Renal cortex interstitium (tissue), 11 donors: ENCODE measurements around the gene FGF14. TPM values are rescaled to one million over a fixed set of nuclear protein-coding genes. Genes with fewer than 3 reads are reported as not detected.
"Not testable (repeated sequence)": the region's sequence is repeated elsewhere in the genome, so short reads cannot be mapped to it uniquely, and the experiment has no call there.

Experiments
- DNase-seq, 11 donors: peaks; one replicate each; pipeline ENCODE4 v3.0.0-alpha.2; 2013; ENCODE audit warnings: low read depth in 9 of 11, low spot score in 4 of 11; ENCODE audit errors: extremely low read depth in 1 of 11
- polyA plus RNA-seq, 3 donors: library from polyadenylated mRNA; unstranded; fragments of 120-200 nt; gene quantifications; one replicate each; pipeline ENCODE4 v1.2.1, GENCODE V29; 2013; ENCODE audit not compliant: insufficient read length in 3 of 3

FGF14 gene
- polyA plus RNA-seq, 3 donors, result 0.56 to 1.1 (median 0.86) TPM

DNA sequence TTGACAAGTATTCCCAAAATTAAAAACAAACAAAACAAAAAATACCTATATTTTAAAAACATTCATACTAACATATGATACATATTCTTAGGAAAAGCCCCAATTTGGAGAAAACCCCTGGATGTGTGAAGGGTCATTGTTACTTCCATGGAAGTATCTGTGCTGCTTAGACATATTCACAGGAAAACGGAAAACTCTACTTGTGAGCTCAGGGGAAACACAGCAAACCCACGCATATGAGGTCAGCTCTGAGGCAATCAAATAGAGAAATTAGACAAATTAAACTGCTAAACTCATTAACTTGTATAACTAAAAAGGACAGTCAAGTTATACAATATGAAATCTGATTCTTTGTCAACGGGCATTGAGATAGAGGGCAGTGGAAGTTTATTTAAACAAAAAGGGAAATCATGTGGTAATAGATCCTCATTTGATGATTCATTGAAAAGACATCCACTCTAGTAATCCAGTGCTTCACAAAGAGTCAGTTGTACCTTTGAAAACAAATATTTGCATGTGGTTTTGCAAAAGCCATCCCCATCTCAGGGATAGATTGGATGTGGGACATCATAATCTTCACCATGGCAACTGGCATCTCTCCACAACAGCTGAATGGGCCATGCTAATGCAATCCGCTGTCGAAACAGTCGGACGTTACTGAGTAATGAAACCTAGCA, 526.0 kb downstream of the FGF14 start:
- no peak for DNase-seq

GRCh38 chr13:101875091-101875490, 526.8 kb downstream of the FGF14 start:
- no peak for DNase-seq

DNA sequence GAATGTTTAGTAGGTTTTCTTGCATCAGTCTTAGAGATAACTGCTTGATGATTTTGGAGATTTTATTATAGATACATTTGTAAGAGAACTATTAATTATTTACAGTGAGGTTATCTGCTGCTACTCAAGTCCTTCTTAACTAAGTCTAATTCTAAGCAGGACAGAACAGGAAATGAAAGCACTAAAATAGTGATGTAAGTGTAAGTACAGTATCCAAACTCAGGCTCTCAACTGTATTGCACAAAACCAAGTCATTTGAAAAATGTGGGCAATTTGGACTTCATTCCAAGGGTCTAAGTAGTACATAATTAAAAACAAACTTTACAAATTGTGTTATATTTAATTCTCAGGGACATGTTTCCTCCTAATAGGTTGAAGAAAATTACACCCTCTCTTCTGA, 532.3 kb downstream of the FGF14 start:
- DNase-seq, result no peak

- no peak for DNase-seq
These were observed 533.0 kb downstream of the FGF14 start for GRCh38 chr13:101868585-101869469.

GRCh38 chr13:101866889-101867581, 534.8 kb downstream of the FGF14 start:
- DNase-seq, result no peak

- no peak for DNase-seq
These were observed 543.0 kb downstream of the FGF14 start for GRCh38 chr13:101858860-101859259.

- DNase-seq, result no peak
These were observed 555.1 kb downstream of the FGF14 start for GRCh38 chr13:101846701-101847100.

DNA sequence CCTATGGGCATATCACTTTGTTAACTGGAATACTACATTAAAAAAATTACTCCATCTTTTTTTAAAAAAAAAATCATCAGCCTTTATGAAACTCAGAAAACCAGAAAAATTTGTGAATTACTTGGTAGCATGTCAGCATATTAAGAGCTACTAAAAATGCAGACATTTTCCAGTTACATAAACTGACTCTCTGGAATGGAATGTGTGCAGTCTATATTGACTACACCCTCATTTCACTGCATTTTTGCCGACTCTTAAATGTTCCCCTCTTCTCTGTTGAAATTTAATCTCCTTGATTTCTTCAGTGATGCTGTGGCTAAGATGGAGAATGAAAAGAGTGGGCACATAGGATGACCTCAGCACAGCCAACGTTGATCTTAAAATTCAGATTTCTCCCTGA, 555.6 kb downstream of the FGF14 start:
- DNase-seq, result no peak

- no peak for DNase-seq
These were observed 556.4 kb downstream of the FGF14 start for GRCh38 chr13:101845245-101846020.

DNA sequence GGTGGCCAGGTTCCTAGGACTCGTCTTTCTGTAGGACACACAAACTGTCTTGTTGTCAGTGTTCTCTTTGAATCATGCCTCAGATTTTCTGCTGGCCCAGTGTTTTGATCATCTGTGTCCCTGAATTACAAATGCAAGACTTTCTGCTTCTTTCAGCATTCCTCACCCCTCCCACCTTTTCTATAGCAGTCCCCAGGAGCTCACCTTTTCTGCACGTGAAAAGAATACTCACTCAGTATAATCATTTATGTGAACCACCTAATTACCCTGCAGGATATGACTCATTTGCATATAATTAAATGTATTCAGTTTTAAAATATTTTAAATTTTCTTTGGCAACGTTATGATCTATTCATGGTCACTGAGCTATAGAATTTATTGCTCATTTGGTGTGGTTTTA, 560.1 kb downstream of the FGF14 start:
- DNase-seq, result no peak

- peak in 5 of 11 donors; percentile 3 to 13 (median 7) for DNase-seq
These were observed 563.5 kb downstream of the FGF14 start for GRCh38 chr13:101838323-101838722.

DNA sequence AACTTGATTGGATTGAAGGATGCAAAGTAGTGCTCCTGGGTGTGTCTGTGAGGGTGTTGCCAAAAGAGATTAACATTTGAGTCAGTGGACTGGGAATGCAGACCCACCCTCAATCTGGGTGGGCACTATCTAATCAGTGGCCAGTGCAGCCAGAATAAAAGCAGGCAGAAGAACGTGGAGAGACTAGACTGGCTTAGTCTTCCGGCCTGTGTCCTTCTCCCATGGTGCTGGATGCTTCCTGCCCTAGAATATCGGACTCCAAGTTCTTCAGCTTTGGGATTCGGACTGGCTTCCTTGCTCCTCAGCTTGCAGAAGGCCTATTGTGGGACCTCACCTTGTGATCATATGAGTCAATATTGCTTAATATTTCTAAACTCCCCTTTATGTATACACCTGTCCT, 564.1 kb downstream of the FGF14 start:
- DNase-seq, result not testable (repeated sequence)

DNA sequence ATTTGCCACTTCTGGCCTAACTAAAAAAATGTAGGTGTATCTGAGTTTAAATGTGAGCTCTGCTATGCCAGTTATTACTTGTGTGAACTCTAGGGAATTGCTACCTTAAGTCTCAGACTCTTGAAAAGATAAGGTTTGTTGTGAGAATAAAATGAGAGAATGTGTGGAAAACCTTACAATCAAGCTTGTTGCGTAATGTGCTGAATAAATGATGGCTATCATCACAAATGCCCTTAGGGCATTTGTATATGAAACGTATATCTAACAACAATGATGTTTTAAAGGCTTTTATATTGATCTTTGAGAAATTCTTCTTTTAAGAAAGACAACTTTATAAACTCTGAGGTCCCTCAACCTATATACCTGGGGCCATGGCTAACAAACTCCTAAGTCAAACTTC, 564.6 kb downstream of the FGF14 start:
- DNase-seq, result no peak

DNA sequence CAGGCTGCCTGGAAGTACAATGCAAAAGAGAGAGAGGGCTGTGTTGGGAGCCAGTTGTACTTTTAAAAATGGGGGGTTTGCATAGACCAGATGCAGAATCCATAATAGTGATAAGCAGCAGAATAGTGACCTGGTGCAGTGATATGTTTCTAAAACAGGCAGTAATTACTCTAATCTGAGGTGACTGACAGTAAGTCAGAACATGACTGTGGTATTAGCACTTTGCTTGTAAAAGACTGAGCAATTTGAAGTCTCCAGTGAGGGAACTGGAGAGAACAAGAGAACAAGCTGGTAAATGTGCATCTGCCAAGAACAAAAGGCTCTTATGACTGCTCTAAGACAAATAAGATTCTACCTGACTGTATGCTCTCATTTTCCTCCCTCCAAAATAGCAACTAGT, 565.9 kb downstream of the FGF14 start:
- no peak for DNase-seq

DNA sequence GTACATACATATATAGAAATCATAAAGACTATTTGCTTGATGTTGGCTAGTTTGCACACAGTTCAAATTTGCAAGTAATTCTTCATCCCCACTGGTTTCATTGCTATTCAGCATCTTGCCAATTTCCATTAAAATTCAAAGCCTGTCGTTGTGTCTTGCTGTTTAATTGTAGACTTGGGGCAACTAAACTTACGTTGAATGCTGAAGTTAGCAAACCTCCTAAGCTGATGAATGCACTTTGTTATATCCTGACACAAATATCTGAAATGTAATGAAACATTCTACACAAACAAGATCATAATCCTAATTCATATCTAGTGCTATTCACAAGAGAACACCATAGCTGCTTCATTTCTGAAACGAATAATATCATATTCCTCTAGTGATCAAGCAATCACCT, 568.2 kb downstream of the FGF14 start:
- no peak for DNase-seq

- DNase-seq, result no peak
These were observed 571.8 kb downstream of the FGF14 start for GRCh38 chr13:101830035-101830434.

- peak in 2 of 11 donors; percentile 1 to 9 for DNase-seq
These were observed 572.4 kb downstream of the FGF14 start for GRCh38 chr13:101829484-101829883.

DNA sequence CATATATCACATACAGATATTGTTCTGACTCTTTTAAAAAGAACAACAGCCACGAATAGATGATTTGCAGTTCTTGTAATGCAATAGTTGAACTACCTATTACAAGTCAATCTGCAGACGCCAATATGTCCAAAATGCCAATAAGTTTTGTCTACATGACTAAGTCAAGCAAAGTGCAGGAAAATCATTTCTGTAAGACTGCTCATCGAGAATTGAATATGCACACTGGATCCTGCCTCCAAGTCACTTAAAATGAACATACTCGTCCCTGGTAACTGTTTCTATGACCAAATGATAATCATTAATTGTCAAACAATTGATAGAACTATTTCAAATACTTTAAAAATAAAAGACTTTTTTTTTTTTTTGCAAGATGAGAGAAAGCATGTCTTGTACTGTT, 573.7 kb downstream of the FGF14 start:
- DNase-seq, result no peak

- DNase-seq, result no peak
These were observed 584.0 kb downstream of the FGF14 start for GRCh38 chr13:101817898-101818297.
